HG03175 (cell line): Measurements from ENCODE around the gene SH3GL1.

ENCODE experiments used
- ATAC-seq: cut with Tn5 transposase; IDR thresholded peaks from one replicate; pipeline ENCODE4 v1.9.1; 2021; ENCODE audit warnings: mild to moderate bottlenecking, moderate library complexity; ENCODE audit not compliant: unreplicated experiment

SH3GL1 gene

GRCh38 chr19:4376991-4377781 lies 23.2 kb downstream of the SH3GL1 start:
- no peak for ATAC-seq

GRCh38 chr19:4376671-4376990 lies 23.7 kb downstream of the SH3GL1 start:
- no peak for ATAC-seq

GRCh38 chr19:4376028-4376670 lies 24.2 kb downstream of the SH3GL1 start:
- no peak for ATAC-seq

- no peak for ATAC-seq
Observed at GRCh38 chr19:4375164-4376027, 25.0 kb downstream of the SH3GL1 start.

DNA sequence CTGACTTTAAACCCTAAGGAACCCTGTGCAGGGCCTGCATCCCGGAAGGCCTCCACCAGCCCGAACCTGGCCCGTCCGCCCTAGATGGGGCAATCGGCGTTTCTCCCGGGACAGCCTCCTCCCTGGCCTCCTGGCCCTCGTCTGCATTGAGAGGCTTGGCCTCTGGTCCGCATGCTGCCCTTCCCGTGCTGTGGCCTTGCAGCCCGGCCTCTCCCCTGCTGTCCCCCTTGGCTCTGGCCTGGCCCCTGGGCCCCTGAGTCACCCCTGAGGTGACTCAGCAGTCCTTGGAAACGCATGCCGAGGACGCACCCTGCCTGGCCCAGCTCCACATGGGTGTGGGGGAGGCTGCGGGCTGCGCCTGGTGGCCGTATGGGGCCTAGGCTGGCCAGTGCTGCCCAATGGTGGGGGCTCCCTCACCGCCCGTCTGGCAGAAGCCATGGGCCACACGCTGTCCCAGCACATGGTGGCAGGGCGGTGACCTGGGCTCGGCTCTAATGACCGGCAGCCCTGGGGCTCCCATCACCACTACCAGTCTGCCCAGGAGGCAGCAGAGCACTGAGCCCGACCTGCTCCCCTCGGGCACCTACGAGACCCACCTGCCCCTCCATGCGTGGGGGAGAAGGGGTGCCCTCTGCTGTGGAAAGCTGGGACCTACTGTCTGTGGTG lies 25.7 kb downstream of the SH3GL1 start:
- ATAC-seq: no peak

DNA sequence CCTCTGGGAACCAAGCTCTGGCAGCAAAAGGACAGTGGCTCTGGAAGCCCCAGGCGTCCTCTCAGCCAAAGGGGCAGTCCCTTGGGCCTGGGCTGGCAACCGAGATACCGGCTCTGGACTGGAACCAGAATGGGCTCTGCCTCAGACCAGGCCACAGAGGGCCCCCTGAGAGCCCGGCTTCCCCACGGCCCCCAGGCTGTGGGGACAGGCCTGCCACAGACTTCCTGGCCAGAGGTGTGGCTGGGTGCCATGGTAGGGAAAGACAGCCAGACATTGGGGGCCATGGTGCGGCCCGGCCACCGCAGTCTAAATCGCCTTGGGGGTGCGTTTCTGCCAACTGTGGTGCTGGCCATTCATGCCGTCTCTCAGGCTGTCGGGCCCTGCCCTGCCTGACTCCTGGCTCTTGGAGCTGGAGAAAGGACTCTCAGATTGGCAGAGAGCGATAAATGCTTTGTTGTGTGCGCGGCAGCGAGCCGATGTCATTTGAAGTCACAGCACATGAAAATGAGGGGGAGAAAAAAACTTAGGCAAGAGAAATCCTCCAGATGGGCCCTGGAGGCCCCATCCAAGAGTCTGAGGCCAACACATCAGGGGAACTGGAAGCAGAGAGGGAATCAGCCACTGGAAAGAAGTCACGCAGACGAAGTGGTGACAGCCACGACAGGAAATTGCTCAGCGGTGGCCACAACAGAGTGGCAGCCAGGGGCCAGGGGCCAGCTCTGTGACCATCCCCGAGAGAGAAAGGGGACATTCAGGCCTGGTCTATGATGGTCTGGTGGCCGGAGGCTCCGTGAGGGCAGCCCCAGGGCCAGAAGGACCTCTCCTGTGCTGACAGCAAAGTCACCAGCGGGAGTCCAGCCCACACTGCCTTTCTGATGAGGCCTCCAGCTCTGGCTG lies 26.5 kb downstream of the SH3GL1 start:
- no peak for ATAC-seq

GRCh38 chr19:4373013-4373367 lies 27.4 kb downstream of the SH3GL1 start:
- ATAC-seq: no peak

DNA sequence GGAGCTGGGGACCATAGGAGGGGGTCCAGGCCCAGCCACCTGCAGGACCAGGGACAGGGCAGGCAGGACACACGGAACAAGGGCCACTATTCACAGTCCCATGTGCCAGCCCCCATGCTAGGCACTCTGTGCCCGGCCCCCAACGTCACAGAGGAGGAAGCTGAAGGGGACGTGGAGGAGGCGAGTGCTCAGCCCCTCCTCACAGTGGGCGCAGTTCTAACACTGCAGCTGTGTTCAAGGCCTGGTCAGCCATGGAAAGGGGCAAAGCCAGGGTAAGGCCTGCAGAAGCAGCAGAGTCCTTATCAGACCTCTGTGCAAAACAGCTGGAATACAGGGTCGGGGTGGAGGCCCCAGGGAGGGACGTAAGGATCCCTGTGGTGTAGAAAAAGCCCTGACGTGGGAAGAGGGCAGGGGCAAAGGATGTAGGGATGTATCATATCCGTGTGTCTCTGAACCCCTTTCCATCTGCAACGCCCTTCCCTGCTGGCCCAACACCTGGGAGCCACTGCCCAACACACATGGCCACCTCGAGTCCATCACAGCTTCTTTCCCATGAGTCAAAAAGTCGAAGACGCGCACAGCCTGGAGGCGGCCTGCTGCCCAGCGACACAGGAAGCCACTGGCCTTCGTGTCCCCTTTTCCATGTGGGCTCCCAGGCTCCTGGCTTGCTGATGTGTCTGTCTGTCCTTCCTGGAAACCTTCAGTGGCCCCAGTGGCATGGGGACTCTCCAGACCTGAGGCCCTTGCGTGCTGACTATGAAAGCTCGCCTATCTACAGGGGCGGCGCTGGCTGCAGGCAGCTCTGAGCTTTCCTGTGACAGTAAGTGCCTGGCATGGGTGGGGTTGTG lies 28.0 kb downstream of the SH3GL1 start:
- ATAC-seq: no peak

- no peak for ATAC-seq
Observed at GRCh38 chr19:4371247-4372164, 28.8 kb downstream of the SH3GL1 start.

GRCh38 chr19:4370418-4371041 lies 29.8 kb downstream of the SH3GL1 start:
- ATAC-seq: no peak

DNA sequence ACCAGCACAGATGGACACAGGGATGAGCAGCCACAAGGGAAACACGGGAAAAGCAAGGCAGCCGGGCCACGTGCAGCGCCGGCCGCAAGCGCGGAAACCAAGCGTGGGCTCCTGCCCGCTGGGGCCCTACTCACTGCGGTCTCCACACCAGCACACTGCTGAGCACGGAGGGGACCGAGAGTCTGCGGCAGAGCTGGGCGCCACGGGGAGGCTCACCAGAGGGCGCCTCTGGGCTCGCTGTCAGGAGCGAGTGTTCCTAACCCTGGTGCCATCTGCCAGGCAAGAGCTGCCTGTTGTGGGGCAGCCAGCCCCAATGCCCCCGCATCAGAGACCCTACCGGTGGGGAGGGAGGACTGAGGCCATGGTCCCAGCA lies 30.5 kb downstream of the SH3GL1 start:
- ATAC-seq: peak; percentile 39

GRCh38 chr19:4369109-4369887 lies 31.0 kb downstream of the SH3GL1 start:
- peak; percentile 48 for ATAC-seq

- ATAC-seq: no peak
Observed at GRCh38 chr19:4368128-4368820, 32.1 kb downstream of the SH3GL1 start.

GRCh38 chr19:4367781-4368127 lies 32.6 kb downstream of the SH3GL1 start:
- ATAC-seq: no peak

DNA sequence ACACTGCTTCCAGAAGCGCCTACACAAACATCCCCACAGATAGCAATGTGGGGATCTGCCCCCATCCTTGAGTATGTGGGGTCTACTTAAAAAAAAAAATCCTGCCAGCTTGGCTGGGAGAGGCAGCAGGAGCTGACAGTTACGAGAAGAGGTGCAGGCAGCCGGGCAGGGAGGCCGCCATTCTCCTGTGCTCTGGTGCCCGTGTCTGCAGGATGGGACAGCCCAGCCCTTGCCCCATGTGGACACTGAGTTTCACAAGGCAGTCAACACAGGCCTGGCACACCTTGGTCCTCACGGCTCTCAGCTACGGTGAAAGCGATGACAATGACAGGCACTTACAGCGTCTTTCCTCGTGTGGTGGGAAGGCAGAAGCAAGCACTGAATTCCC lies 33.0 kb downstream of the SH3GL1 start:
- ATAC-seq: no peak

DNA sequence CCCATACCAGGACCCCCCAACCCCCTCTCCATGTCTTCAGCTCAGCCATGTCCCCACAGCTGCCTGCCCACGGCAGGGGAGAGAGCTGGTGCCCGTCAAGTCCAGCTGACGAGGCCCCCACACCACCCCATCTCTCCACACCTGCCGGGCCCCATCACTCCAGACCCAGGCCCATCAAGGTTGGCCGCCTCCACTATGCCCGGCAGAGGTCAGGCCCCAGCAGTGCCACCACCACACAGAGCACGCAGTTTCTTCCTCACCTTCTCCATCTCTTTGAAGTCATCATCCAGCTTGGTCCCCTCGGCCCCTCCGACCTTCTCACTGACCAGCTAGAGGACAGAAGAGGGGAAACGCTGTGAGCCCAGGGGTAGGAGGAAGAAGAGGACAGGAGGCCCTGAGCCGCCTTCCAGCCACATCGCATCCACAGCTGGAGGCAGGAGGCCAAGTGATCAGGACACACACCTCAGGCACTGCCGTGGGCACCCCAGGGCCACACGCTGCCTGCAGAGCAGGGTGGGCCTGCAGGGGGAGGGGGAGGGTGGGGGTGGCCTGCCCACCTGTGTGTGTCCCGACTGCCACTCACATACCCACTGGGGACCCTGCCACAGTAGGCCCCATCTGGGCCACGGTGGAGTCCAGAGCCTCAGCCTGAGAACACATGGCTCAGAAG lies 33.5 kb downstream of the SH3GL1 start:
- no peak for ATAC-seq
